Mesothelial cell of epicardium (in vitro differentiated cells): ENCODE measurements around the gene CD36. TPM values are rescaled to one million over a fixed set of nuclear protein-coding genes. Genes with fewer than 3 reads are reported as not detected.
"Not testable (repeated sequence)": the region's sequence is repeated elsewhere in the genome, so short reads cannot be mapped to it uniquely, and the experiment has no call there.

Experiments used
- DNase-seq, 2 experiments: peaks; one replicate each; pipeline ENCODE4 v3.0.0; 2021; ENCODE audit warnings: low spot score in 2 of 2; ENCODE audit not compliant: unreplicated experiment in 2 of 2
- H3K27ac Mint-ChIP-seq: 2 replicates; pipeline ENCODE4 v1.8.0; 2021; ENCODE audit warnings: mixed read lengths
- H3K27me3 Mint-ChIP-seq: 2 replicates; pipeline ENCODE4 v1.8.0; 2021; ENCODE audit warnings: low read depth, mixed read lengths
- H3K36me3 Mint-ChIP-seq: 2 replicates; pipeline ENCODE4 v1.8.0; 2021; ENCODE audit warnings: mixed read lengths
- H3K4me1 Mint-ChIP-seq: 2 replicates; pipeline ENCODE4 v1.8.0; 2021; ENCODE audit warnings: mixed read lengths
- H3K4me3 Mint-ChIP-seq: 2 replicates; pipeline ENCODE4 v1.8.0; 2021; ENCODE audit warnings: mild to moderate bottlenecking, moderate library complexity, mixed read lengths
- H3K9me3 Mint-ChIP-seq: 2 replicates; pipeline ENCODE4 v1.8.0; 2021; ENCODE audit warnings: mixed read lengths
- total RNA-seq: library from RNA; stranded (reverse); gene quantifications from 3 replicates; pipeline ENCODE4 v1.2.1, GENCODE V29; 2021
- TF ChIP-seq, protein P1 (sequence below): fragments of 200-600 bp; sonication (generic); IDR thresholded peaks from one replicate; pipeline ENCODE4 v1.5.0; 2021; ENCODE audit warnings: antibody characterized with exemption; ENCODE audit not compliant: unreplicated experiment

CD36 gene
- total RNA-seq, 1 donor from 2014 or later = 0.34 TPM

DNA sequence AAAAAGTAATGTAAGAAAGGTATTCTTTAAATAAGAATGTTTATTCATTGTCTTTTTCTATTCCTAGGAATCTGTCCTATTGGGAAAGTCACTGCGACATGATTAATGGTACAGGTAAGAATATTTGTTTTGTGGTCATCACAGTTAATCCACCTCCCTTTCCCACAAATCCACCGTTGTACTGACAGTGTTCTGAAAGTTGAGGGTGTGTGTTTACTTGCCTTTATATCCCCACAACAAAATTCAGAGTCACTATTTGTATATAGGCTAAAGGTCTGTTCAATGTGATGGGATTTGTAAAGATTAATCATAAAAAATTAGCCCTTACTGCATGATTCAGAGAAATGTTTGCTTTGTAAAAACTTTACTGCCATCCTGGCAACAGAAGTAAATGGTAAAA, 27.9 kb downstream of the CD36 start:
- Mint-ChIP-seq H3K27ac (no peak overlapping the region), H3K36me3 (no peaks in the 10 kb centered on the region), H3K4me1 (peaks cover 4% of the 10 kb centered on the region), H3K4me3 (no peak overlapping the region), H3K9me3 (no peaks in the 10 kb centered on the region), H3K27me3 (no peaks in the 10 kb centered on the region)
- TF ChIP-seq, protein P1, sequence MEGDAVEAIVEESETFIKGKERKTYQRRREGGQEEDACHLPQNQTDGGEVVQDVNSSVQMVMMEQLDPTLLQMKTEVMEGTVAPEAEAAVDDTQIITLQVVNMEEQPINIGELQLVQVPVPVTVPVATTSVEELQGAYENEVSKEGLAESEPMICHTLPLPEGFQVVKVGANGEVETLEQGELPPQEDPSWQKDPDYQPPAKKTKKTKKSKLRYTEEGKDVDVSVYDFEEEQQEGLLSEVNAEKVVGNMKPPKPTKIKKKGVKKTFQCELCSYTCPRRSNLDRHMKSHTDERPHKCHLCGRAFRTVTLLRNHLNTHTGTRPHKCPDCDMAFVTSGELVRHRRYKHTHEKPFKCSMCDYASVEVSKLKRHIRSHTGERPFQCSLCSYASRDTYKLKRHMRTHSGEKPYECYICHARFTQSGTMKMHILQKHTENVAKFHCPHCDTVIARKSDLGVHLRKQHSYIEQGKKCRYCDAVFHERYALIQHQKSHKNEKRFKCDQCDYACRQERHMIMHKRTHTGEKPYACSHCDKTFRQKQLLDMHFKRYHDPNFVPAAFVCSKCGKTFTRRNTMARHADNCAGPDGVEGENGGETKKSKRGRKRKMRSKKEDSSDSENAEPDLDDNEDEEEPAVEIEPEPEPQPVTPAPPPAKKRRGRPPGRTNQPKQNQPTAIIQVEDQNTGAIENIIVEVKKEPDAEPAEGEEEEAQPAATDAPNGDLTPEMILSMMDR = no peak
- DNase-seq = no peak

DNA sequence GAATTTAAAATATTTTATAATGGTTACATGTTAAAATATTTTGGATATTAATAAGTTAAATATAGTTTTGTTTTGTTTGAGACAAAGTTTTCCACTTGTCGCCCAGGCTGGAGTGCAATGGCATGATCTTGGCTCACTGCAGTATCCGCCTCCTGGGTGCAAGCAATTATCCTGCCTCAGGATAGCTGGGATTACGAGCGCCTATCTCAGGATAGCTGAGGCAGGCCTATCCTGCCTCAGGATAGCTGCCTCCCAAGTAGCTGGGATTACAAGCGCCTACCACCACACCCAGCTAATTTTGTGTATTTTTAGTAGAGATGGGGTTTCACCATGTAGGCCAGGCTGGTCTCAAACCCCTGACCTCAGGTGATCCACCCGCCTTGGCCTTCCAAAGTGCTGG, 30.9 kb downstream of the CD36 start:
- H3K27me3 Mint-ChIP-seq, H3K4me1 Mint-ChIP-seq, H3K27ac Mint-ChIP-seq: not testable (repeated sequence)

DNA sequence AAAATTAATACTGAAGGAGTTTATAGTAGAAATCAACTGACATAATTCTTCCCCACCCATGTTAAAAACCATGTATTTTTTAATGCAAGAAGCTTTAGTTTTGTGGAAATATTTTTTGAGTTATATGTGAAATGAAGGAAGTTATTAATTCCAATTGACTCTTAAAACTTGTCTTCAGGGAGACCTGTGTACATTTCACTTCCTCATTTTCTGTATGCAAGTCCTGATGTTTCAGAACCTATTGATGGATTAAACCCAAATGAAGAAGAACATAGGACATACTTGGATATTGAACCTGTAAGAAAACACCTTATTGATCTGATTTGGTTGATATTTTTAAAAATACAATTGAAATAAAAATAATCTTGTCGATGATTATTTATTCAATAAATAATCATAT, 33.3 kb downstream of the CD36 start:
- no peaks in the 10 kb centered on the region for H3K4me1 Mint-ChIP-seq

More for the DNA sequence above, 30.9 kb downstream of the CD36 start:
- not testable (repeated sequence) for H3K36me3 Mint-ChIP-seq, H3K9me3 Mint-ChIP-seq, H3K4me3 Mint-ChIP-seq, DNase-seq

DNA sequence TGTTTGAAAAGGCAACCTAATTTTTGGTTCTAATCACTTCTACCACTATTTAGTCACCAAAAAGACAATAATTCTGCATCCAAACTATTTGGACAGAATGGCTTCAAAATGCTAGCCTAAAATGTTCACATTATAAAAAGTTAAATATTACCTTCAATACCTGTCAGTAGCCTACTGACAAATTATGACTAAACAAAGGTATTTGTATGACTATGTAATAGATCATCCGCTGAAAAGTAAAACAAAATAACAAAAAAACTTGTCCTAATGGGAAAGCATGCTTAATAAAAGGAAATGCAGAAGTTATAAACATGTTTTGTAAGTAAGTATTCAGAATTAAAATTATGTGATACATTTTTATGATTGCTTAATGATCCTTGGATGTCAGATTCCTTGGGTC, 36.6 kb downstream of the CD36 start:
- TF ChIP-seq, protein P1 = no peak
- no peak overlapping the region for H3K4me3 Mint-ChIP-seq
- H3K36me3 Mint-ChIP-seq = no peaks in the 10 kb centered on the region
- no peak for DNase-seq
- peaks cover 4% of the 10 kb centered on the region for H3K4me1 Mint-ChIP-seq
- H3K27me3 Mint-ChIP-seq = no peaks in the 10 kb centered on the region
- H3K27ac Mint-ChIP-seq = no peak overlapping the region
- no peaks in the 10 kb centered on the region for H3K9me3 Mint-ChIP-seq

More for the DNA sequence above, 33.3 kb downstream of the CD36 start:
- H3K9me3 Mint-ChIP-seq = no peaks in the 10 kb centered on the region
- no peaks in the 10 kb centered on the region for H3K27me3 Mint-ChIP-seq
- no peaks in the 10 kb centered on the region for H3K36me3 Mint-ChIP-seq
- TF ChIP-seq, protein P1 = no peak
- no peak overlapping the region for H3K4me3 Mint-ChIP-seq
- DNase-seq = no peak
- no peak overlapping the region for H3K27ac Mint-ChIP-seq

DNA sequence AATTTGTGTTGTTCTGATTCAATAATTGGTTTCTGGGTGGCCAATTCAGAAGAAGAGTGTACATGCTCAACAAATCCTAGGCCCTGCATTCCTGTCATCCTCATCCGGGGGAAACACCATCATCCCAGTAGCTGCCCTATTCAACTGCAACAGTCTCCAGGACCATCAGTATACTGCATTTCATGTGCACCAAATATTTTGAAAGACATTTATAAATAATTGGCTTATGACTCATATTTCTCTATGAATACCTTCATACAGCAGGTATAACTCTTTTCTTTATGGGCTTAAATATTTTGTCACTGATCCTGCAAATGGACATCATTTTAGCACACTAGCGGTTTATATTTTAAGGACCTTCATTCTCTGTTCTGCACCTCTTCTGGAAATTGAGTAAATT, 38.0 kb downstream of the CD36 start:
- Mint-ChIP-seq H3K36me3 (no peaks in the 10 kb centered on the region), H3K4me1 (peaks cover 8% of the 10 kb centered on the region), H3K27ac (no peak overlapping the region), H3K4me3 (no peak overlapping the region), H3K27me3 (no peaks in the 10 kb centered on the region), H3K9me3 (no peaks in the 10 kb centered on the region)
- no peak for DNase-seq
- TF ChIP-seq, protein P1 = no peak

DNA sequence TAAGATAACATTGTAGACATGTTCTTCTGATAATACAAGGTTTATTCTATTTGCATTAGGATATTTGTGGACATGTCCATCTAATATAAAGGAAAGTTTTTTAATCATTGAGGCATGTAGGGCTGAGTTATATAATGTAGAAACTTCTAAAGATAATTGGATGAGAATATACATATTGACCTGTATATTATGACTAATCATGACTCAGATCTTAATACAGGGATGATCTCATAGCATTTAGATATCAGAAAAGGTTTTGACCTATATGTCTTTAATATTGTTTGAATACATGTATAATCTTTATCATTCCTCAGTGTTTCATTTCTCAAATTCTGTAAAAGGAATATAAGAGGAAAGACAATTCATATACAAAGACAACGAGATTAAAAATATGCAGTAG, 39.2 kb downstream of the CD36 start:
- Mint-ChIP-seq H3K27me3 (no peaks in the 10 kb centered on the region), H3K36me3 (no peaks in the 10 kb centered on the region), H3K4me1 (peaks cover 8% of the 10 kb centered on the region), H3K27ac (no peak overlapping the region), H3K4me3 (no peak overlapping the region), H3K9me3 (no peaks in the 10 kb centered on the region)
- TF ChIP-seq, protein P1 = no peak
- no peak for DNase-seq
